DMS 273 (cell line): ENCODE measurements around the gene TBC1D3B.
"Not testable (repeated sequence)": the region's sequence is repeated elsewhere in the genome, so short reads cannot be mapped to it uniquely, and the experiment has no call there.

ENCODE experiments used
- DNase-seq: peaks from one replicate; lab custom pipeline; 2025; ENCODE audit not compliant: unreplicated experiment; lab: John Stamatoyannopoulos, UW

Gene TBC1D3B

GRCh38 chr17:36176536-36176935, at the start of gene TBC1D3B:
Gene TBC1D3B (minus strand): TSS chr17:36176636. CDS start chr17:36175050, 1,586 bp downstream.
- not testable (repeated sequence) for DNase-seq

GRCh38 chr17:36222967-36223366, 46.5 kb upstream of the TBC1D3B start:
- DNase-seq: not testable (repeated sequence)

DNA sequence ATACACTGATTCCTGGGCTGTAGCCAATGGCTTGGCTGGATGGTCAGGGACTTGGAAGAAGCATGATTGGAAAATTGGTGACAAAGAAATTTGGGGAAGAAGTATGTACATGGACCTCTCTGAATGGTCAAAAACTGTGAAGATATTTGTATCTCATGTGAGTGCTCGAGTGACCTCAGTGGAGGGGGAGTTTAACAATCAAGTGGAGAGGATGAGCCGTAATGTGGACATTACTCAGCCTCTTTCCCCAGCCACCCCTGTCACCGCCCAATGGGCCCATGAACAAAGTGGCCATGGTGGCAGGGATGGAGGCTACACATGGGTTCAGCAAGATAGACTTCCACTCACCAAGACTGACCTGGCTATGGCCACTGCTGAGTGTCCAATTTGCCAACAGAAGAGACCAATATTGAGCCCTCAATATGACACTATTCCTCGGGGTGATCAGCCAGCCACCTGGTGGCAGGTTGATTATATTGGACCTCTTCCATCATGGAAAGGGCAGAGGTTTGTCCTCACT, 45.2 kb upstream of the TBC1D3B start:
- DNase-seq: not testable (repeated sequence)

- not testable (repeated sequence) for DNase-seq
These were observed 44.5 kb upstream of the TBC1D3B start for GRCh38 chr17:36220737-36221580.

- DNase-seq: not testable (repeated sequence)
These were observed 43.1 kb upstream of the TBC1D3B start for GRCh38 chr17:36219556-36219955.

DNA sequence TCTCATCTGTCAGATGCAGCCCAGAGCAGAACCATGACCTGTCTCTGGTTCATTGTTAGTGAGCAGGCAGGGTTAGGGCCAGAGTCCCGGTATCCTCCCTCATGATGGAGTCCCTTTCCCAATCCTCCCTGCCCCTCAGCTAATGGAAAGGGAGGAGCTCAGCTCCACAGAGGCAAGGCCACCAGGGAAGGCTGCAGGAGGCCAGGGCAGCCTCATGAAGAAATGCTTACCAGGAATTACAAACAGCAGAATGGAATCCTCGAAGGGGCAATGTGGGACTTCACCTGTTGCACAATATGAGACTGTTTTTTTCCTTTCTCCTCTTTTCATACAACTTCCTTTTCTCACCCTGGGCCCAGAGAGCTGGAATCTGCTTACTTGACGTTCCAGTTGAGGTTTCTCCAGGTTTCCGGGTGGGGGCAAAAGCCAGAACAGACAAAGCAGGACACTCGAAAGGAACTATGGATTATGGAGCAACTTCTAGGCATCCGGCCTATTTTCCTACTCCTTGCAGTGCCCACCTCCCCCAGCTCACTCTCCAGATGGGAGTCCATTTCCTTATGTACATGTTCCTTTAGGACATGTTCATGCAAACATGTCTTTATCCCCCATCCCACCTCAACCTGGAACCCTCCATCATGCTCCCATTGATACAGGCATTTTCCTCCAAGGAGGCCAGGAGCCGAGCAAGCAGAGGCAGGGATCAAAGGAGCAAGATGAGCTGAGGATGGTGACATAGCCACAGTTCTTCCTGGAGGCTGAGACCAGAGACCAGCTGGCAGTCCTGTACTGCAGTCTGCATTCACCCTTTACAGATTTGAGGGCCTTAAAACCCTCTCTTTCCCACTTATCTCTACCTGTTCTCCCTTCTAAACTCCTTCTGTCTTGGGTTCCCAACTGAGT, 39.2 kb upstream of the TBC1D3B start:
- not testable (repeated sequence) for DNase-seq

DNA sequence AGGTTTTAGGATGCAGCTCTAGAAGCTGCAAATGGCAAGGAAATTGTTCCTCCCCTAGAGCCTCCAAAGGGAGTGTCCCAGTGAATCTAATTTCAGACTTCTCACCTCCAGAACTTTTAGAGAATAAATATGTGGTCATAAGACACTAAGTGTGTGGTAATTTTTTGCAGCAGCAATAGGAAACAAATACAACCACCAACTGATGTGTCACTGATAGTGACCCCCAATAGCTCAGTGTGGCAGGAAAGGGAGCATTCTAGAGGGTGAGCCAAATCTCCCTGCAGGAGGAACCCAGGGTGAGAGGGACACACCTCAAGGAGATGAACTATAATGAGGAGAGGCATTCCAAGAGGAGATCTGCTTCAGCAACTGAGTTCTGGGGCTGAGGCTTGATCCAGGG, 38.5 kb upstream of the TBC1D3B start:
- DNase-seq: no peak

DNA sequence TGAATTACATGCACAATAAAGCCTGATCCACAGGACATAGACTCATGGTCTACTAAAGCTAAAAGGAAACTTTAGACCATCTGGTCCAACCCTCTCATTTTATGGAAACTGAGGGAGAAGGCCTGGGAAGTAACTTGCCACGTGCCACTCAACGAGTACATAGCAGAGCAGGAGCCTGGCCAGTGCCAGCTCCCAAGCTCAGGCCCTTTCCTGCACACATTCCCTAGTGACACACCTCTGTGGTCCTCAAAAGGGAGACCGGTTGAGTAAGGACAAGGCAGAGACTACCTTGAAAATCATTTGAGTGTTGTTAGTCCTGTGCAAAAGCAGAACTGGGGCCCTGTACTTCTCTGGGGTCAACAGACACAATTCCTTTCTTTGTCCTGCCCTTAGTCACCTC, 37.3 kb upstream of the TBC1D3B start:
- DNase-seq: no peak

DNA sequence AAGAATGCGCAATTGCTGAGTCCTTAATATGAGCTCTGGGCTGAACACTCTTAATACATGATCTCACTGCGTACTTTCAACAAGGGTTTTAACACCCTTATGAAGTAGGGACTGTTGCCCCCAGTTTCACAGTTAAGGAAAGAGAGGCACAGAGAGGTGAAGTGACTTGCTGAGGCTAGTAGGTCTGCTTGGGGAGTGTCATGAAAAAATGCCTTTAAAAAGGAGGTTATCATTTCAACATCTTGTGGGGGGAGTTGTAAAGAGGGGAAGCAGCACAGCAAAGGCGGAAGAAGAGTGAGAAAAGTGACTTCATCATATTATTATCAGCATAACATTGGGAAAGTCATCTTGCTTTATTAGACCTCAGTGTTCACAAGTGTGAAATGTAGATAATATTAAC, 36.5 kb upstream of the TBC1D3B start:
- no peak for DNase-seq

GRCh38 chr17:36212272-36212605, 35.8 kb upstream of the TBC1D3B start:
- no peak for DNase-seq

GRCh38 chr17:36211484-36212271, 35.2 kb upstream of the TBC1D3B start:
- not testable (repeated sequence) for DNase-seq

DNA sequence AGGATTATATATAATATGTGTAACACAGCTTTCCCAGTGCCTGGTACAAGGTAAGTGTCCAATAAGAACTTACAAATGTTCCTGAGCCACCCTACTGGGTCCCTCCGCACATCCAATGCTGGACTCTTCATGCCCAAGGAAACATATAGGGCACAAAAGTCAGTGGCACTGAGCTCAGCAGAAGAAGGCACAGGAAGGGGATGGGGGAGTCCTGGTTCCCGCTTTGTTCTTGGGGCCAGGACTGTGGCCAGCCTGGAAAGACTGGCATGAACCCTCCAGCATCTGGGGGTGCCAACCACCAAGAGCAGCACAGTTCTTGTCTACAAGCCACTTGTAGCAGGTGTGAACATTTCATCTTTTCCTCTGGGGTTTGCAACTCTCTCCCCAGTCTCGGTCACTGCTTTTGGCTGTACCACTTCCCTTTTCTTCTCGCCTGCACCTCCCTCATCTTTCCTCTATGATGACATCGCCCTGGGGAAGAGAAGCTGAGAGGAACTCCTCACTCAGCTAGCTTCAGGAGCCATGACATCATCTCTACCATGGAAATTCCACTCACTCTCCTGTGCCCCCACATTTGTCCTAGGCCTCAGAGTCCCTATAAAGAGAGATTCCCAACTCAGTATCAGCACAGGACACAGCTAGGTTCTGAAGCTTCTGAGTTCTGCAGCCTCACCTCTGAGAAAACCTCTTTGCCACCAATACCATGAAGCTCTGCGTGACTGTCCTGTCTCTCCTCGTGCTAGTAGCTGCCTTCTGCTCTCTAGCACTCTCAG, 34.2 kb upstream of the TBC1D3B start, which contains the start of gene CCL4L2:
TSS of gene CCL4L2 (plus strand) at position 625 of the 773 bp plus-strand sequence.
- DNase-seq: not testable (repeated sequence)

DNA sequence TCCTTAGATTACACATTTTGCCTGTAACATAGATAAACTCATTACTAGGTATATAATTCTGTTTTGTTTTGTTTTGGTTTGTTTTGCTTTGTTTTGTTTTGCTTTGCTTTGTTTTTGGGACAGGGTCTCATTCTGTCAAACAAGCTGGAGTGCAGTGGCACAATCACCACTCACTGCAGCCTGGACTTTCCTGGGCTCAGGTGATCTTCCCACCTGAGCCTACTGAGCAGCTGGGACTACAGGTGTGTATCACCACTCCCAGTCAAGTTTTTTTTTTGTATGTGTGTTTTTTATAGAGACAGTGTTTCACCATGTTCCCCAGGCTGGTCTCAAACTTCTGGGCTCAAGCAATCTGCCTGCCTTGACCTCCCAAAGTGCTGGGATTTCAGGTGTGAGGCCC, 33.1 kb upstream of the TBC1D3B start:
- no peak for DNase-seq

- DNase-seq: not testable (repeated sequence)
These were observed 30.9 kb upstream of the TBC1D3B start for GRCh38 chr17:36207383-36207782.

- DNase-seq: not testable (repeated sequence)
These were observed 30.0 kb upstream of the TBC1D3B start for GRCh38 chr17:36206486-36206821.

- DNase-seq: no peak
These were observed 29.4 kb upstream of the TBC1D3B start for GRCh38 chr17:36205637-36206485.

DNA sequence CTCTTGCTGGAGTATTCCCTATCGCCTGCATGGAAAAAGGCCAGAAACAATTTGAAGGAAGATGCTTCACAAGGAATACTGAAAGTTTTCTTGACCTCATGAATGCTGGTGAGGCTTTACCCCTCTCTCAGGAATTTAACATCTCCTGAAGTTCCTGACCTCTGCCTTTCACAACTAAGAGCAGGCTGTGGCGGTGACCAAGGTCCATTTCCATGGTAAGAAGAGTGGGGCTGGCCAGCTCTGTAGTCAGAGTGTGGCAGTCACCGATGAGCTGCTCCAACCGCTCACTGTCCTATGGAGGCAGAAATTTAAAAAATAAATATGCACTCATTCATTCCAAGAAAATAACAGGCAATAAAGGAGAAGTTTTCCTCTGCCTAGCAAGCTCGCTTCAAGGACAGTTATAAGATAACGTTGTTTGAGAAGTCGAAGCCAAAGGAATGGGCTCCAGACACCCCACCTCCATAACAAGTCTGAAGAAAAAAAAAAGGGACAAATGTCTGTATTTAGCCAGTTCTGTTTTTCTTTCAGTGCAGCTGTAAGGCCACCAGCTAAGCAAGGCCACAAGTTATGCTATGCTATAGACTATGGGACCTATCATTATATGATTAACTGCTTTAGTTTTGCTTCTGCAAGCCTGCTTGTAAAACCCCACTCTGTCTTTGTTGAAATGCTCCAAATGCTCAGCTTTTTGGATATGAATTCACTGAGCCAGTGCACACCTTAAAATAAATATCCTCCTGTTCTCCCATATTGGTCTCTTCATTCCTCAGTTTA, 28.5 kb upstream of the TBC1D3B start:
- DNase-seq: no peak

DNA sequence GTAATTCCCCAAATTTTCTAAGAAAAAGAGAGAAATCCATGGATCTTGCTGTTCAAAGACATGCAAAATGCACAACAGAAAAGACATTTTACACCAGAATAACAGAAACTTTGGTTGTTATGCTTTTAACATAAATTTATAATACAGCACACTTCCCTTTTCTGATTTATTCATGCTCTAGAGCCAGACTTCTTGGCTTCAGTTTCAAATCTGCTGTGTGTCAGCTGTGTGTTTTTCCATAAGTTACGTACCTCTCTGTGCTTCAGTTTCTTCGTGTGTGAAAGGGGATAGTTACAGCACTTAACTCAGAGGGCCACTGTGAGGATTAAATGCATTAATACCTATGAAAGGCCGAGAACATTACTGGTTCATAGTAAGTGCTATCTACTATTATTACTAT, 26.9 kb upstream of the TBC1D3B start:
- DNase-seq: no peak
